Stimulated activated naive CD4-positive, alpha-beta T cell (primary cell): ENCODE data around the gene GRIK5.
"Not testable (repeated sequence)": the region's sequence is repeated elsewhere in the genome, so short reads cannot be mapped to it uniquely, and the experiment has no call there.

Experiments used
- DNase-seq, 6 experiments: peaks; one replicate each; lab custom pipeline; 2025; lab: John Stamatoyannopoulos, UW

The GRIK5 gene

GRCh38 chr19:42069619-42070351 is at the start of gene GRIK5:
Gene GRIK5 (minus strand): TSS chr19:42070206. CDS start chr19:42065770, 4,436 bp downstream.
- DNase-seq: peak in 1 of 6 experiments; percentile 11

GRCh38 chr19:42117076-42117475 is 47.1 kb upstream of the GRIK5 start:
- DNase-seq: no peak

GRCh38 chr19:42116308-42117075 is 46.5 kb upstream of the GRIK5 start:
- no peak for DNase-seq

GRCh38 chr19:42115705-42116104 is 45.7 kb upstream of the GRIK5 start:
- DNase-seq: no peak

GRCh38 chr19:42115219-42115618 is 45.2 kb upstream of the GRIK5 start:
- no peak for DNase-seq

GRCh38 chr19:42114412-42114811 is 44.4 kb upstream of the GRIK5 start:
- no peak for DNase-seq

- no peak for DNase-seq
Measured at GRCh38 chr19:42113641-42114348, 43.8 kb upstream of the GRIK5 start.

GRCh38 chr19:42111811-42112210 is 41.8 kb upstream of the GRIK5 start:
- no peak for DNase-seq

- DNase-seq: no peak
Measured at GRCh38 chr19:42111384-42111783, 41.4 kb upstream of the GRIK5 start.

GRCh38 chr19:42110658-42111057 is 40.7 kb upstream of the GRIK5 start:
- DNase-seq: no peak

GRCh38 chr19:42109896-42110295 is 39.9 kb upstream of the GRIK5 start:
- no peak for DNase-seq

- DNase-seq: peak; percentile 75 to 91 (median 82)
Measured at GRCh38 chr19:42108527-42109389, 38.8 kb upstream of the GRIK5 start.

GRCh38 chr19:42105368-42105767 is 35.4 kb upstream of the GRIK5 start:
- no peak for DNase-seq

GRCh38 chr19:42102877-42103276 is 32.9 kb upstream of the GRIK5 start:
- DNase-seq: no peak

- DNase-seq: not testable (repeated sequence)
Measured at GRCh38 chr19:42100241-42100640, 30.2 kb upstream of the GRIK5 start.

- no peak for DNase-seq
Measured at GRCh38 chr19:42099336-42099925, 29.4 kb upstream of the GRIK5 start.

GRCh38 chr19:42098781-42099180 is 28.8 kb upstream of the GRIK5 start:
- DNase-seq: no peak

- DNase-seq: no peak
Measured at GRCh38 chr19:42097461-42097860, 27.5 kb upstream of the GRIK5 start.

GRCh38 chr19:42096255-42096837 is 26.3 kb upstream of the GRIK5 start:
- DNase-seq: no peak

- no peak for DNase-seq
Measured at GRCh38 chr19:42095814-42096230, 25.8 kb upstream of the GRIK5 start.
